Measurements from ENCODE around the gene NCAM1. TPM values are rescaled to one million over a fixed set of nuclear protein-coding genes. Genes with fewer than 3 reads are reported as not detected.

NCAM1 gene
- total RNA-seq, 3 donors from 2014 or later, result 6.3 to 97.0 (median 9.3) TPM

- no peak for TF ChIP-seq CTCF (IDR thresholded peaks at IDR 0.05)
- intact Hi-C loops (cut with DNase I, micrococcal nuclease), result no loop called here
- DNase-seq, result no peak
Observed at GRCh38 chr11:113142508-113142907, 181.3 kb downstream of the NCAM1 start.

GRCh38 chr11:113147249-113147648 is 186.0 kb downstream of the NCAM1 start:
- DNase-seq, result no peak
- intact Hi-C loops (cut with DNase I, micrococcal nuclease), result no loop called here
- no peak for TF ChIP-seq CTCF (IDR thresholded peaks at IDR 0.05)
- no peak for ATAC-seq
- Histone ChIP-seq H3K36me3 (ENCODE audit: low read depth) (no peaks in the 10 kb centered on the region), H3K4me1 (ENCODE audit: low read depth) (no peaks in the 10 kb centered on the region), H3K4me3 (no peak overlapping the region), H3K9me3 (no peaks in the 10 kb centered on the region)

More at GRCh38 chr11:113142508-113142907, 181.3 kb downstream of the NCAM1 start:
- Histone ChIP-seq H3K9me3 (no peaks in the 10 kb centered on the region), H3K36me3 (ENCODE audit: low read depth) (no peaks in the 10 kb centered on the region), H3K4me3 (no peak overlapping the region), H3K4me1 (ENCODE audit: low read depth) (no peaks in the 10 kb centered on the region)
- no peak for ATAC-seq

GRCh38 chr11:113148076-113148475 is 186.9 kb downstream of the NCAM1 start:
- no peak for TF ChIP-seq CTCF (IDR thresholded peaks at IDR 0.05)
- Histone ChIP-seq H3K4me1 (ENCODE audit: low read depth) (no peaks in the 10 kb centered on the region), H3K4me3 (no peak overlapping the region), H3K9me3 (no peaks in the 10 kb centered on the region), H3K36me3 (ENCODE audit: low read depth) (no peaks in the 10 kb centered on the region)
- no peak for ATAC-seq
- no peak for DNase-seq
- intact Hi-C loops (cut with DNase I, micrococcal nuclease), result no loop called here

GRCh38 chr11:113148652-113149051 is 187.4 kb downstream of the NCAM1 start:
- Histone ChIP-seq H3K9me3 (no peaks in the 10 kb centered on the region), H3K4me3 (no peak overlapping the region), H3K36me3 (ENCODE audit: low read depth) (no peaks in the 10 kb centered on the region), H3K4me1 (ENCODE audit: low read depth) (no peaks in the 10 kb centered on the region)
- no peak for TF ChIP-seq CTCF (IDR thresholded peaks at IDR 0.05)
- intact Hi-C loops (cut with DNase I, micrococcal nuclease), result no loop called here
- ATAC-seq, result no peak
- no peak for DNase-seq

- no peaks in the 10 kb centered on the region for H3K4me1 ChIP-seq (ENCODE audit: low read depth)
- no peak overlapping the region for H3K4me3 ChIP-seq
- TF ChIP-seq CTCF (IDR thresholded peaks at IDR 0.05), result no peak
- ATAC-seq, result no peak
- intact Hi-C loops (cut with DNase I, micrococcal nuclease), result no loop called here
- H3K36me3 ChIP-seq (ENCODE audit: low read depth), result no peaks in the 10 kb centered on the region
- no peak for DNase-seq
- H3K9me3 ChIP-seq, result no peaks in the 10 kb centered on the region
Observed at GRCh38 chr11:113151521-113151920, 190.3 kb downstream of the NCAM1 start.

GRCh38 chr11:113152500-113152899 is 191.3 kb downstream of the NCAM1 start:
- ATAC-seq, result no peak
- Histone ChIP-seq H3K9me3 (no peaks in the 10 kb centered on the region), H3K4me1 (ENCODE audit: low read depth) (no peaks in the 10 kb centered on the region), H3K36me3 (ENCODE audit: low read depth) (no peaks in the 10 kb centered on the region), H3K4me3 (no peak overlapping the region)
- no peak for DNase-seq
- no peak for TF ChIP-seq CTCF (IDR thresholded peaks at IDR 0.05)
- intact Hi-C loops (cut with DNase I, micrococcal nuclease), result no loop called here

Measured in mucosa of descending colon (tissue), 3 donors.